Activated T-cell treated with anti-CD3 and anti-CD28 coated beads, Interleukin-2, amount 50 U/mL, for 1 hour (primary cell): ENCODE results near the gene GSTO1.

Source experiments
- DNase-seq: peaks from one replicate; pipeline ENCODE4 v3.0.0-alpha.2; 2020

Gene GSTO1

DNA sequence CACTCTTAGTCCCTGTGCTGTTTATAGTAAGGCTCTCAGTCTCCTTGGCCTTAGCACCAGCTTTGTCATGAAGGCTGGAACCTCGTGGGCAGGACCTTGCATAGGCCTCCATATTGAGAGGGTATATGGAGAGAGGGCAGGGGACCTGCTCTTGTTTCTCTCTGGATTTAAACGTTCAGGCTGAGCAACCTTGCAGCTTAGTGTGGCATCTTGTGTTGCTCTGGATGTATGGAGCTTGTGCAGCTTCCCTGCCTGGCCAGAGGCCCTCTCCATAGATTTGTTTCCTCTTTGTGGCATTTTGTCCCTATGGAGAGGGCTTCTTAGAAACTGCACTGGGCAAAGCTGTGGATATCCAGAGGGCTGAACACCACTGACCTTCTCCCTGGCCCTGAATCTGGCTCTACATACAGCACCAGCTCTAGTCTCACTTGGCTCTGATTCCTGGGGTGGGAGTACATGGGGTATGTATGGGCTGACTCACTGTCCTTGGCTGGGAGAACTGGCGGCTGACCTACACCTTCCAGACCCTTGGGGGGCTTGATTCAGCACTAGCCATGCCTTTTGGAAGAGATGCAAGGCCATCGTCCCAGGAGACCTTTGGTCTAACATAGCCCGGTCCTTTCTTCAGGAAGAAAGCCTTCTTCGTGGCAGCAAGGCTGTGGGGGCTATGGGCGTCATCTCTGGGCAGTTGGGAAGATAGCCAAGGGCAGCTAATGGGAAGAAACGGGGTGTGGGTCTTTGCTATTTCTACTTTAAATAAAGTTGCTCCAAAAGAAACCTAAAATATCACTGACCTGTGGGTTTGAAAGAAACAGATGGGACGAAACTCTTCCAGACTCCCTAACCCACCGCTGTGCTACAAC, 53.1 kb downstream of the GSTO1 start:
- no peak for DNase-seq

GRCh38 chr10:104308439-104308903, 53.8 kb downstream of the GSTO1 start:
- DNase-seq = no peak

DNA sequence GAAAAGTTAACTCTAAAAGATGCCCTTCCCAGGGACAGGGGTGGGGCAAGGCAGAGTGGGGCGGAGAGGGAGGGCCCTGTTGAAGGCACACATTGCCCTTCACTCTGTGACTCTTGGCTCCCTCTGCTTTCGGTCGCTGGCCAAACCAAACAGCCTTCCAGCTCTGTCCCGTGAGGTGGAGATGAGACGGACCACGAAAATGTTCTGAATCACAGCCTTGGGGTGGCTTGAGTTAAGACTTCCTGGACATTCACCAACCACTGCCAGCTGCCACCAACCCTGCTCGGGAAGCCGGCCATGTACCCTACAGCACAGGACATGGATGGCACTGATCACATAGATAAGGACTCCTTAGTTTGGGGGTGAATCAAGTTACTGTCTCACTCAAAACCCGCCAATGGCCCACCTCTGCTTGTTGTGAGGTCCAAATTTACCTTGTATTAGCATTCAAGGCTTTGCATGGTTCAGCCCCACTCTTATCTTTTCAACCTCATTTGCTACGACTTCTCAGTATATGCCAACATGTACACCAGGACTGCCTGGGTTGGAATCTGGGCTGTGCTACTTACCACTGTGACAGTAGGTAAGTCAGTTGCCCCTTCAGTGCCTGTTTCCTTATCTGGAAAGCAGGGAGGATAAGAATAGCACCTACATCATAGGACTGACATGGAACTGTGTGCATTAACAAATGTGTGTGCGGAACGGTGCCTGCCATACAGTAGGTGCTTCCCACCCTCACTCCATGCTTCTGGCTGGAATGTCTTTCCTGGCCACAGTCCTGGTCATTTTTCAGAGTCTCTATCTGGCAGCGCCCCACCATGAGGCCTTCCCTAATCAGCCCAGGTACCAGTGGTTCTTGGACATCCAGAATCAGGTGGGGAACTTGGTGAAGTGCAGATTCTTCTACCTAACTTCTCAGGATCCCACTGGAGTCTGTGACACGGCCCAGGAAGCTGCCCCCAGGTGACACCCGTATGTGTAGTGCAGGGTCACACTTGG, 55.6 kb downstream of the GSTO1 start:
- no peak for DNase-seq

DNA sequence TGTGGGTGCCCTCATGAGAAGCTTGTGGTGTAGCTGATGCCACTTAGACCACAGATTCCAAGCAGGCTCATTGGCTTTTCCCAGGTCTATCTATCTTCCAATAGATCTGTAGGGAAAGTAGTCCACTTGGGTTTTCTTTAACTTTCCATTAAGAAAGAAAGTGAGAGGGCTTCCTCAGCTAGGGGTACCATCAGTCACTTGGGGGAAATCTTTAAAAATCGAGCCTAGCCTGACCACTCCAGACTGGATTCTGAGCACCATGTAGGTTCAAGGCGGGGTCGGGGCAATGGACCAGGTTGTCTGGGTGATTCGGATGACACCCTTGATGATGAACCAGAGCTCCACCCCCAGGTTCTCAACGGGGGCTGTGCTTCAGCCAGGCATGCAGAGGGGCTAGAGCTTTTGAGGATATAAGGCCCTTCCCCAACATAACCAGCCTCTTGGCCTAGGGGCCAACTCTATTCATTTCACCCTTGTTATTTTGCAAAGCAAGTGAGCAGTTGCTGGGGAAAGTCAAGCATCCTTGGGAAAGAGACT, 56.6 kb downstream of the GSTO1 start:
- no peak for DNase-seq

DNA sequence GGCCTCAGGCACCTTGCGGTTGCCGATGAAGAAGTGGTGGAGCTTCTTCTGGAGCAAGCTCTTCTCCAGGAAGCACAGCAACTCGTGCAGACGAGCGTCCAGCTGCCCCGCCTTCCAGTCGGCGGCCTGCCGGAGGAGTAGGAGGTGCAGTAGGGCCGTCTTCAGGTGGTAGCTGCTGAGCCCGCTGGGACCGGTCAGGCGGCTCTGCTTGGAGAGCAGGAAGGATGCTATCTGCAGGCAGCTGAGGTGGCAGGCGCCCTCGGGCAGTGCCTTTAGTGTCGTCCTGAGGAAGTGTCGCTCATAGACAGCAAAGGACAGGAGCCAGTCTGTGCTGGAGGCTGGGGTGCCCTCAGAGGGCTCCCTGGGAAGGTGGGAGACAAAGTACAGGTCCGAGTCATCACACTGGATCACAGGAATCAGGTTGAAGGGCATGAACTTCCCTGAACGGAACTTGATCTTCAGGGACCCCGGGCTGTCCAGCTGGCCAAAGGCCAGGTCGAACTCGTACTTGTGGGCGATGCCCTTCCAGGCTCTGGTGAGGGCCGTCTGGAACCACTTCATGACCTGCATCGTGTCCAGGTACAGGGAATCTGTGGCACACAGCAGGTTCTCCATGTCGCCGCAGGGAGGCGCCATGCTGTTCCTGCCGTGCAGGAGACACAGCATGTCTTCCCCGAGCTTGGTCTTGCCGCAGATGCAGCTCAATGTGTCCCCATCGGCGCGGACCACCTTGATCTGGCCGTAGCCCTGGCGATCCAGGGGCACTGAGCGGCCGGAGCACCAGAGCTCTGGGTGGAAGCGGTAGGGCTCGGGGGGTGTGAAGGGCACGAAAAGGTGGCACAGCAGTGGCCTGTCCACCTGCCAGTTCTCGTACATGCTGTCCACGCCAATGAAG, 60.1 kb downstream of the GSTO1 start:
- DNase-seq = no peak

- no peak for DNase-seq
These were observed 60.8 kb downstream of the GSTO1 start for GRCh38 chr10:104315486-104315921.

- DNase-seq = no peak
These were observed 61.8 kb downstream of the GSTO1 start for GRCh38 chr10:104316321-104317099.
